Measurements from ENCODE around the gene SLC8A1.

SLC8A1 gene

DNA sequence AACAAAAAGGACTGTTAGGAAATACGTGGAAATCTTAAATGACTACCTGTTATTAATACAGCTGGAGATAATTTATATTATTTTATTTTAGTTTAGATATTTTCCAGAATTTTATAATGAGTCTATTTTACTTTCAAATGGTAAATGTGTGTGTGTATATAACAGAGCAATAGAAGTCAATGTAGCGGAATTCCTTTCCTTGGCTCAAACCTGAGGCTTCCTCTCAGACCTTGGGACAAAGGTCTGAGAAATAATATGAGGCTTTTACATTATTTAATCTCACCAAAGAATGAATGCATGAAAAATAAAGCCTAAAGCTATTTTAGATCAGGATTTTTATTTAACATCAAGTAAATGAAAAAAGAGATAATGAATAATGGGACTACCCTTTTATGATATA, 65.7 kb downstream of the SLC8A1 start:
- DNase-seq (ENCODE audit: low spot score), result no peak

DNA sequence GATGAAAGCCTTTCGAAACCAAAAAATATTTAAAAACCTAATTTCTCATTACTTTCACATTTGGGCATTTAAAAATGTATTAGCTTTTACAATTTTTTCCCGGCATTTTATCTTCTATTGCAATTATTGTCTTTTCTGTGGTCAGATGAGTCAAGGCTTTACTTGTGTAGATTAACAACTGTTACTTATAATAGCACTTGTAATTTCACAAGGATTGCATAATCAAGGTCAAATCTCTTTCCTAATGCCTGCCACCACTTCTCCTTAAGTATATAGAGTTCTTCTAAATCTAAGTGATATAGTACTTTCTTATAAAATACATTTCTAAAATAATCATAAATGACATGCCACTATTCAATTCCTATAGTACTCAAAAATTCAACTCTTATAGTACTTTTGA, 67.2 kb downstream of the SLC8A1 start:
- DNase-seq (ENCODE audit: low spot score), result no peak

DNA sequence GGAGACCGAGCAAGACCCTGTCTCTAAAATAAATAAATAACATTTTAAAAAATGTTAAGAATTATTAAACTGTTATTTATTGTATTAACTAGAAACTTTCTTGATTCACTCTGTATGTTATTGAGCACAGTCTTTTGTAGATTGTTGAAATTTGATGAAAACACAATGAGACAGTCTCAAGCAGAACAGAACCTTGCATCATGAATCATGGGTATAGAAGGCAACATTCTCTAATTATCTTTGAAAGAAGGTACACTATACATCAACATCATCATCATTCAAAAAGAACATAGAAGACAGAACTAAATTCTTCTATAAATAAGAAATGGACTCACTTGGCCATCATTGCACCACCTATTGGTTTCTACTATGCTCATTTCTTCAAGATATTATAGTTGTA, 67.7 kb downstream of the SLC8A1 start:
- DNase-seq (ENCODE audit: low spot score), result no peak

DNA sequence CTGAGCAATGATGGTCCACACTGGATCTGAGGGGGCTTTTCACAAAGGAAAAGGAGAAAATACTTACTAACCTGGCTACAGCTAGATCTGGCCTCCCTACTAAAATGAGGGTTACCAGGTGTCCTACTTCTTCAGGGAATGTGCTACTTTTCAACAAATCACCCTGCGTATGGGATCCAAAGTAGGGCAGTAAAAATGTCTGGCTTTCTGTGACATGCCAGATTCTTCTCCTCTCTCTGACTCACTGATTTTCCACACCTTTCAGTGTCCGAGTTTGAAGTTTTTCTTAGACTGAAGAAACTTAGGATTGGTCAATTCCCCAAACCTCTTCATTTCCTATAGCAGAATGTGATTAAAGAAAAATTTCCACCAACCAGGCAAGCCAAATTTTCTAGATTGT, 71.2 kb downstream of the SLC8A1 start:
- DNase-seq (ENCODE audit: low spot score), result no peak

GRCh38 chr2:40380041-40380440, 71.8 kb downstream of the SLC8A1 start:
- no peak for DNase-seq (ENCODE audit: low spot score)

- no peak for DNase-seq (ENCODE audit: low spot score)
Observed at GRCh38 chr2:40374543-40375240, 77.2 kb downstream of the SLC8A1 start.

GRCh38 chr2:40373111-40373510, 78.8 kb downstream of the SLC8A1 start:
- DNase-seq (ENCODE audit: low spot score), result no peak

- no peak for DNase-seq (ENCODE audit: low spot score)
Observed at GRCh38 chr2:40372283-40372985, 79.5 kb downstream of the SLC8A1 start.

- no peak for DNase-seq (ENCODE audit: low spot score)
Observed at GRCh38 chr2:40371525-40372282, 80.2 kb downstream of the SLC8A1 start.

DNA sequence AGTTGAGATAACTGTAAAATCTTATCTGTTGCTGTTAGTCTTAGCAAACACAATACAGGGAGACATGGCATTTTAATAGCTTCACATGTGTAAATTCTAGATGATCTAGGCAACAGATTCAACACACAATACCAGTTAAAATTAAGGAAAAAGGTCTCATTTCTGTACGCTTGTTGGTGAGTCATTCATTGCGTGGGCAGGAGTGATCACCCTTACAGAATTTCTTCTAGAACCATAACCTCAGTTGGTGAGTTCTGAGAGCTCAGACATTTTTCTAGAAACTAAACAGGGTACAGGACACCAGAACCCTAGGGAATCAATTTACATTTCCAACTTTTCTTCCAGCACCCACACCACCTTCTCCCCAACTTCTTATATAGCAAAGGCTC, 81.9 kb downstream of the SLC8A1 start:
- no peak for DNase-seq (ENCODE audit: low spot score)

DNA sequence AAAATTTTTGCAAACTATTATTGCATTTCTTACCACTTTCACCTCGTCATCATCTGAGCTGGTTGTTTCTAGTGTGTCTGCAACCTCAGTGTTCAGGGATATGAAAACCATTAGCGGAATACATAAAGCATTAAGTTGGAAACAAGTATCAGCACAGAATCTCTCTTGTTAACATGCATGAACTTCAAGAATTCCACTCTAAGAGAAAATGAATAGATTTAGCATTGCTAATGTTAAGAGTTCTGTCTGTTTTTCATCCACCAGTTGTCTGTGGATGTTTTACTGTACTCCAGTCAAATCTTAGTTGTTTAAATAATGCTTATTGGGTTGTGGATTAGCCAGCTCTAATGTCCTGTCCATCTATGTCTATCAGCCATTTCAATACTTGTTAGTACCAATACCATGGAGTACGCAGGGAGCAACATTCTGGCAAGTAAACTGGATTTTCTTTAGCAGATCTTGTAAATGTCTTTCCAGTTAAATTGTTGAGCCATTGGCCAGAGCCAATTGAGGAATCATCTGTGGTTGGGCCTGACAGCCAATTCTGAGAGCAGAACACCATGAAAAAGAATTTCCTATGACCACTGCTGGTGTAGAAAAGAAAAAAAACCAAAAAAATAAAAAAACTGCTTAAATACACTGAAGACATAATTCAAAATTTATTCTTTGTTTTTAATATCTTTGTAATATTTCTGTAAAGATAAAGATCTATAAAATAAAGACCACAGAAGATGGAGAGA, 82.5 kb downstream of the SLC8A1 start:
- no peak for DNase-seq (ENCODE audit: low spot score)

DNA sequence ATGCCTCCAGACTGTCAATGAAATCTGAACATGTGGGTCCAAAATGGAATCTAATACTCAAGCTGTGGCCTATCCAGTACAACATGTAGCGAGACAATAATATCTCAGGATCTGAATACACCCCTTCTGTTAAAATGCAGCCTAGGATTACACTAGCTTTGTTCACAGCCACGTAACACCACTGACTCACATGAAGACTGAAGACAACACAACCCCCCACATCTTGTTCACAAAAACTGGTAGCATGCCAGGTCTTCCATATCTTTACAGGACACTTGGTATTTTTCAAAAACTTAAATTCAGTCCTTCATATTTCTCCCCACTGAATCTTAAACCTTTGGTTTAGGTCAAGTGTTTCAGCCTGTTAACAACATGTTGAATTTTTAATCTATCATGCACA, 84.2 kb downstream of the SLC8A1 start:
- no peak for DNase-seq (ENCODE audit: low spot score)

GRCh38 chr2:40367032-40367431, 84.9 kb downstream of the SLC8A1 start:
- DNase-seq (ENCODE audit: low spot score), result no peak

GRCh38 chr2:40364151-40364874, 87.6 kb downstream of the SLC8A1 start:
- DNase-seq (ENCODE audit: low spot score), result no peak

GRCh38 chr2:40363631-40364030, 88.3 kb downstream of the SLC8A1 start:
- DNase-seq (ENCODE audit: low spot score), result peak; percentile 6

- no peak for DNase-seq (ENCODE audit: low spot score)
Observed at GRCh38 chr2:40363231-40363630, 88.7 kb downstream of the SLC8A1 start.

DNA sequence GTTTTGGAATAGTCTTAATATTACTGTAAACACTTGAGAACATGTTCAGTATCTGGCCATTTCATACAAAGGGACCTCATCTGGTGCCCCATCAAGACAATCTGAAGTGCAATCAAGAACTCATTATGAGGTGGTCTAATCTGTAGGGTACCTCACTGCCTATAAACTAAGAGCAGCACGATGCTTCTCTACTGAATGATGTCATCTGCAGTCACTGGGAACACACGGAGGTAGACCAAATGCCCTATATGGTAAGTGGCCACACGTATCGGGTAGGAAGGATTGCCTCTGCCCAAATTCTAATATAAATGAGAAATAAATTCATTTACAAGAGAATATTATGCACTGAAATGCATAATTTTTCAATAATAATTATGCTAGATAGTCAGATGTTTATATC, 90.4 kb downstream of the SLC8A1 start:
- DNase-seq (ENCODE audit: low spot score), result no peak

GRCh38 chr2:40360652-40361051, 91.2 kb downstream of the SLC8A1 start:
- no peak for DNase-seq (ENCODE audit: low spot score)

DNA sequence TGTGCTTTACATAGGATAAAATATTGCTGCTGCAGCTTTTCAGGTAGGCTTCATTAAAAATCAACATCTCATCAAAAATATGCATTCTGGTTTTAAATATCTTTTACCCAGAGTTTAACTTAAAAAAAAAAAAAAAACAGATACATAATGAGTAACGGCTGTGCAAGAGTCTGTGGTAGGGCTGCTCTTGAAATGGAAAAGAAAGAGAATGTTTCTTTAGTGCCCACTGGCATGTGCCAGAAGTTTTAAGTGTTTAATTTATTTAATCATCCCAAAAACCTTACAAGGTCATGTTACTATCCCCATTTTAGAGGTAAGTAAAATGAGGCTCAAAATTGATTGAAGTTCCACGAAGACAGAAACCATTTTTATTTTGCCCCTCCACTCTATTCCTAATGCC, 92.1 kb downstream of the SLC8A1 start:
- no peak for DNase-seq (ENCODE audit: low spot score)

GRCh38 chr2:40358783-40359182, 93.1 kb downstream of the SLC8A1 start:
- no peak for DNase-seq (ENCODE audit: low spot score)

DNA sequence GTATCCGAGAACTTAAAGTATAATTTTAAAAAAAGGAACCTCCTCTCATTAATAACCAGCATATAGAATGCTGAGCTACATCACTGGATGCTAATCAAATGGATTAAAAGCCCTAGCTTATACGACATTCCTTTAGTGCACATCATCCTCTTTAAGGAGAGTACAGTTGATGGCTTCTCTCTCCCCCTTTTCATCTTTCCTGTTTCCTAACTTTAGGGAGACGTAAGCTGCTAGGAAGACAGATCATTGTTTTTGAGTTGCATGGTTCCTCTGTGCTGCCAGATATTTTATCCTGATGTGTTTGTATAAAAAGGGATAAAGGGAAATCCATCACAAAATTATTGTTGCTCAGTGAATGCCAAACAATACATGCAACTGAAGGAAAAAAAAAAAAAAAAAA, 94.2 kb downstream of the SLC8A1 start:
- DNase-seq (ENCODE audit: low spot score), result no peak

DNA sequence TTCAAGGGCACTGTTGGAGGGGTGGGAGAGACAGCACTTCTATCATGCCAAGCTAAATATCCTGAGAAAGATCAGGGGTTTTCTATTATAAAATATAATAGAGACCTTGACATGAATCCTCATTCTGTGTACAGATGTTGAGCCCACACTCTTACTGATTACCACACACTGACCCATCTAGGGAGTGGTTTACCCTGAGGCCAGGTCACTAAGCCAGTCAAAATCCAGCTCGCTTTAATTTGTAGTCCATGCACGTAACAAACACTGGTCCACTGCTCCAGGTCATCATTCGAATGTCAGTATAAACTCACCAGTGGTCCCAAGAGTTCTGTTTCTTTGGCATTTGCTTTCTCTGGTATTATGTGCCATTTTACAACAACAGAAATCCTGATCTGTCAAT, 96.4 kb downstream of the SLC8A1 start:
- no peak for DNase-seq (ENCODE audit: low spot score)
